GM12878 (cell line): ENCODE results near the gene HTR7. TPM values are rescaled to one million over a fixed set of nuclear protein-coding genes. Genes with fewer than 3 reads are reported as not detected.

Source experiments
- ATAC-seq: fragments of 200-7000 bp; cut with Tn5 transposase; 3 replicates; pipeline ENCODE4 v1.9.1; 2020; ENCODE audit warnings: mild to moderate bottlenecking, moderate library complexity
- BruUV-seq: library from RNA; stranded (reverse); fragments of 400-500 nt; replicated peaks from 2 replicates; lab custom pipeline; 2021; lab: Mats Ljungman, UMichigan
- CTCF ChIA-PET: fragments of 300-600 bp; sonication (Branson Sonifier 250); formaldehyde crosslinking; extraction: SDS; loops from one replicate; lab custom pipeline; 2021; ENCODE audit warnings: inconsistent platforms; lab: Yijun Ruan, JAX
- POLR2A ChIA-PET: fragments of 350-600 bp; formaldehyde crosslinking; extraction: SDS; loops from one replicate; lab custom pipeline; 2021; ENCODE audit warnings: inconsistent platforms; lab: Charles Lee
- RAD21 ChIA-PET: fragments of 300-600 bp; sonication (Branson Sonifier 250); formaldehyde crosslinking; loops from one replicate; lab custom pipeline; 2023; ENCODE audit warnings: antibody characterized with exemption; ENCODE audit not compliant: unreplicated experiment; lab: Charles Lee
- SMC1A ChIA-PET: fragments of 300-600 bp; sonication (Branson Sonifier 250); formaldehyde crosslinking; loops from one replicate; lab custom pipeline; 2023; ENCODE audit not compliant: unreplicated experiment, uncharacterized antibody; lab: Charles Lee
- DNase-seq: peaks from one replicate; pipeline ENCODE4 v3.0.0-alpha.2; 2011; ENCODE audit warnings: low read depth, low spot score
- FAIRE-seq: peaks from 3 replicates; lab custom pipeline; 2011; peaks lifted over from hg19 to GRCh38; lab: Jason Lieb, UNC
- H2AFZ ChIP-seq: 2 replicates; pipeline ENCODE4 v1.6.0; 2011; ENCODE audit warnings: low read depth, low read length, control low read depth; ENCODE audit not compliant: control insufficient read depth
- H3K27ac ChIP-seq: 2 replicates; pipeline ENCODE4 v1.5.1; 2011; ENCODE audit warnings: control low read depth; ENCODE audit not compliant: control insufficient read depth, insufficient read depth
- H3K27me3 ChIP-seq, 2 experiments: replicated peaks in 1 of 2; 2 replicates each; pipeline versions ENCODE4 v1.6.0 to v1.6.1; 2011; ENCODE audit warnings: low read length in 1 of 2; ENCODE audit not compliant: control insufficient read depth in 2 of 2, insufficient read depth in 2 of 2
- H3K36me3 ChIP-seq, 2 experiments: 2 replicates each; pipeline ENCODE4 v1.5.1; 2011; ENCODE audit warnings: low read length in 1 of 2; ENCODE audit not compliant: control insufficient read depth in 2 of 2, insufficient read depth in 2 of 2
- H3K4me1 ChIP-seq: 2 replicates; pipeline ENCODE4 v1.6.1; 2011; ENCODE audit warnings: mild to moderate bottlenecking, low read length, moderate library complexity, mixed read lengths; ENCODE audit not compliant: control insufficient read depth, insufficient read depth
- H3K4me2 ChIP-seq: 2 replicates; pipeline ENCODE4 v1.6.0; 2011; ENCODE audit warnings: control low read depth; ENCODE audit not compliant: control insufficient read depth, insufficient read depth
- H3K4me3 ChIP-seq: fragments of 200-600 bp; sonication (generic); 2 replicates; pipeline ENCODE4 v1.5.1; 2016
- H3K79me2 ChIP-seq: 2 replicates; pipeline ENCODE4 v1.6.0; 2011; ENCODE audit warnings: low read length; ENCODE audit not compliant: control insufficient read depth, insufficient read depth
- H3K9ac ChIP-seq: 2 replicates; pipeline ENCODE4 v1.8.0; 2011; ENCODE audit warnings: low read length, control low read depth, mixed read lengths; ENCODE audit not compliant: control insufficient read depth, insufficient read depth
- H3K9me3 ChIP-seq: replicated peaks from 3 replicates; pipeline ENCODE4 v1.5.1; 2011; ENCODE audit warnings: mild to moderate bottlenecking, low read length; ENCODE audit not compliant: control insufficient read depth, insufficient read depth
- H4K20me1 ChIP-seq: 2 replicates; pipeline ENCODE4 v1.6.0; 2011; ENCODE audit not compliant: control insufficient read depth, insufficient read depth
- DPF2 ChIP-seq: fragments of 450-650 bp; IDR thresholded peaks from 2 replicates; pipeline ENCODE4 v1.6.1; 2017; ENCODE audit warnings: mild to moderate bottlenecking
- EZH2 ChIP-seq: IDR thresholded peaks from 2 replicates; pipeline ENCODE4 v1.6.1; 2012; ENCODE audit warnings: low read depth, mild to moderate bottlenecking, control low read depth, inconsistent platforms, low read length, borderline replicate concordance; ENCODE audit not compliant: control insufficient read depth
- LARP7 ChIP-seq: fragments of 450-650 bp; IDR thresholded peaks from 2 replicates; pipeline ENCODE4 v1.6.1; 2017; ENCODE audit warnings: mild to moderate bottlenecking
- MEF2B ChIP-seq: fragments of 450-650 bp; IDR thresholded peaks from 2 replicates; pipeline ENCODE4 v1.6.1; 2018; ENCODE audit warnings: mild to moderate bottlenecking, moderate library complexity; ENCODE audit not compliant: partially characterized antibody, poor library complexity, severe bottlenecking
- NRF1 ChIP-seq: conservative IDR thresholded peaks from 2 replicates; pipeline ENCODE4 v1.6.1; 2011; ENCODE audit warnings: mild to moderate bottlenecking, low read depth, low read length, improper control_type of control experiment
- RFX5 ChIP-seq: IDR thresholded peaks from 2 replicates; pipeline ENCODE4 v1.6.1; 2011; ENCODE audit warnings: low read depth, low read length, improper control_type of control experiment
- WGBS: methylation state at CpG from one replicate; pipeline ENCODE4 v1.1.6; 2016; ENCODE audit warnings: low lambda C conversion rate; ENCODE audit not compliant: insufficient replicate concordance, insufficient coverage; ENCODE audit errors: missing lambda C conversion rate; 5-methylcytosine and 5-hydroxymethylcytosine counted together
- in situ Hi-C: fragments of 300-500 bp; cut with MboI; formaldehyde crosslinking; loops from 9 replicates; pipeline ENCODE4 v1.14.3; 2018; ENCODE audit warnings: mixed read lengths
- intact Hi-C: fragments of 100-400 bp; cut with micrococcal nuclease; formaldehyde crosslinking; loops from one replicate; pipeline ENCODE4 v1.14.2; 2022; ENCODE audit not compliant: unreplicated experiment
- polyA plus RNA-seq, 11 experiments: library from polyadenylated mRNA; depleted of rRNA in 4 of 11; unstranded in 6 of 11; stranded (reverse) in 5 of 11; fragments of >200 nt; fragmentation: Nextera tagmentation in 4 of 11; fragmentation: Illumina TruSeq in 1 of 11; extraction: Ambion mirVana in 4 of 11; extraction: Trizol in 1 of 11; gene quantifications; 1 replicate in 1 of 11; 2 replicates in 10 of 11; pipeline versions ENCODE4 v1.2.1 to v1.2.3, GENCODE V29; 2011 to 2016; ENCODE audit warnings: inconsistent platforms in 2 of 11, missing spikeins in 2 of 11, low read depth in 1 of 11
- total RNA-seq, 4 experiments: library from RNA; depleted of rRNA in 3 of 4; stranded (reverse); fragments of >200 nt in 3 of 4; fragmentation: Illumina TruSeq in 1 of 4; extraction: Trizol in 1 of 4; gene quantifications; 2 replicates each; pipeline versions ENCODE4 v1.2.1 to v1.2.3, GENCODE V29; 2013 to 2021
- TF ChIP-seq, protein P1 (sequence below): fragments of 450-650 bp; IDR thresholded peaks from 2 replicates; pipeline ENCODE4 v1.6.1; 2017; ENCODE audit warnings: mild to moderate bottlenecking, low read depth, inconsistent platforms; ENCODE audit not compliant: poor library complexity, severe bottlenecking
- TF ChIP-seq, protein P2 (sequence below): fragments of 450-650 bp; conservative IDR thresholded peaks from 2 replicates; pipeline ENCODE4 v1.6.1; 2017; ENCODE audit warnings: mild to moderate bottlenecking, moderate library complexity

The HTR7 gene
- total and polyA plus RNA-seq, 10 of the 15 experiments (the other 5 are each of a cell fraction or from before 2014, with no cell fraction given), result 0.01 to 1.3 (median 0.06) TPM; not detected in 4

DNA sequence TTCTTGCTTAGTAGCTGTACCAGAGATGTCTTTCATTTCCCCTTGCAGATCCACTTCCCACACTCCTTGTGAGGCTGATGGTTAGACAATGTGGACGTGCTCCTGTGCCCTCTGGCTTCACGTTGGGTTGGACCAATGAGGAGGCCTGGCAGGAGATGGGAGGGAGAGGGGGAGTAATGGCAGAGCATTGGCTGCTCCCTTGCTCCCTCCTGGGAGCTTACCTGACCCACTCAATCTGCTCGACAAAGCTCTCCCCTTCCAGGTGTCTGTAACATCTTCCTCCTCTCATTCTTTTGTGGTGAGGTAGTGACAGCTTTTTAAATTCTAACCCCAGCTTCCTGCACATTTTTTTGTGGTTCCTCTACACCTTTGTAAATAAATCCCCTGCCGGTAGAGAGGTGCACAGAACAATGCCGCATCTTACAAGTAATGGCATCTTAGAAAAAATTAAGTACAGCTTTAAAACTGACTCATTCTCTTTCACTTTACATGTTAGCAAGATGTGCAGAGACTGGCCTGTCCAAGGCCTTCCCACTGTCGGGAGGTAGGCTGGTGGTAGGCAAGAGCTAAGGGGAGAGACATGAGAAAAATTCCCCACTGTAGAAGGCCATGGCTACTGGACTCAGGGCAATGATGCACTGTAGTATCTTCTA lies 134.3 kb downstream of the HTR7 start:
- H3K79me2 ChIP-seq, result no peaks in the 10 kb centered on the region
- ChIA-PET POLR2A (no interaction called here), SMC1A (interaction anchor here (1.3 kb wide), 1 partner anchor 64 kb away, joined by 3 read pairs; no protein-coding TSS in a partner anchor), RAD21 (no interaction called here), CTCF (no interaction called here)
- no peak overlapping the region for H2AFZ ChIP-seq
- intact Hi-C loops, result no loop called here
- H3K4me2 ChIP-seq, result no peak overlapping the region
- no peak for DNase-seq
- TF ChIP-seq LARP7 (no peak), DPF2 (no peak), MEF2B (no peak), RFX5 (no peak), NRF1 (no peak), EZH2 (no peak)
- TF ChIP-seq, protein P1, sequence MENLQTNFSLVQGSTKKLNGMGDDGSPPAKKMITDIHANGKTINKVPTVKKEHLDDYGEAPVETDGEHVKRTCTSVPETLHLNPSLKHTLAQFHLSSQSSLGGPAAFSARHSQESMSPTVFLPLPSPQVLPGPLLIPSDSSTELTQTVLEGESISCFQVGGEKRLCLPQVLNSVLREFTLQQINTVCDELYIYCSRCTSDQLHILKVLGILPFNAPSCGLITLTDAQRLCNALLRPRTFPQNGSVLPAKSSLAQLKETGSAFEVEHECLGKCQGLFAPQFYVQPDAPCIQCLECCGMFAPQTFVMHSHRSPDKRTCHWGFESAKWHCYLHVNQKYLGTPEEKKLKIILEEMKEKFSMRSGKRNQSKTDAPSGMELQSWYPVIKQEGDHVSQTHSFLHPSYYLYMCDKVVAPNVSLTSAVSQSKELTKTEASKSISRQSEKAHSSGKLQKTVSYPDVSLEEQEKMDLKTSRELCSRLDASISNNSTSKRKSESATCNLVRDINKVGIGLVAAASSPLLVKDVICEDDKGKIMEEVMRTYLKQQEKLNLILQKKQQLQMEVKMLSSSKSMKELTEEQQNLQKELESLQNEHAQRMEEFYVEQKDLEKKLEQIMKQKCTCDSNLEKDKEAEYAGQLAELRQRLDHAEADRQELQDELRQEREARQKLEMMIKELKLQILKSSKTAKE, result no peak
- TF ChIP-seq, protein P2, sequence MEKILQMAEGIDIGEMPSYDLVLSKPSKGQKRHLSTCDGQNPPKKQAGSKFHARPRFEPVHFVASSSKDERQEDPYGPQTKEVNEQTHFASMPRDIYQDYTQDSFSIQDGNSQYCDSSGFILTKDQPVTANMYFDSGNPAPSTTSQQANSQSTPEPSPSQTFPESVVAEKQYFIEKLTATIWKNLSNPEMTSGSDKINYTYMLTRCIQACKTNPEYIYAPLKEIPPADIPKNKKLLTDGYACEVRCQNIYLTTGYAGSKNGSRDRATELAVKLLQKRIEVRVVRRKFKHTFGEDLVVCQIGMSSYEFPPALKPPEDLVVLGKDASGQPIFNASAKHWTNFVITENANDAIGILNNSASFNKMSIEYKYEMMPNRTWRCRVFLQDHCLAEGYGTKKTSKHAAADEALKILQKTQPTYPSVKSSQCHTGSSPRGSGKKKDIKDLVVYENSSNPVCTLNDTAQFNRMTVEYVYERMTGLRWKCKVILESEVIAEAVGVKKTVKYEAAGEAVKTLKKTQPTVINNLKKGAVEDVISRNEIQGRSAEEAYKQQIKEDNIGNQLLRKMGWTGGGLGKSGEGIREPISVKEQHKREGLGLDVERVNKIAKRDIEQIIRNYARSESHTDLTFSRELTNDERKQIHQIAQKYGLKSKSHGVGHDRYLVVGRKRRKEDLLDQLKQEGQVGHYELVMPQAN, result no peak
- no peak for FAIRE-seq
- H3K4me3 ChIP-seq, result no peak overlapping the region
- no TSS peak for BruUV-seq
- H3K27me3 ChIP-seq, result no peaks in the 10 kb centered on the region
- no peak overlapping the region for H3K9ac ChIP-seq
- 29% methylated on average over 6 of the region's 6 CpGs for WGBS
- no peaks in the 10 kb centered on the region for H3K4me1 ChIP-seq
- no peaks in the 10 kb centered on the region for H3K36me3 ChIP-seq
- peak; percentile 56 for ATAC-seq
- H3K9me3 ChIP-seq, result no peaks in the 10 kb centered on the region
- no peak overlapping the region for H3K27ac ChIP-seq
- in situ Hi-C loops, result no loop called here
- no peaks in the 10 kb centered on the region for H4K20me1 ChIP-seq
